Keratinocyte (primary cell): ENCODE data around the gene PARD6G.

Experiments used
- EZH2 ChIP-seq: IDR thresholded peaks from one replicate; pipeline ENCODE4 v1.6.1; 2012; ENCODE audit warnings: inconsistent platforms, mild to moderate bottlenecking, low read length, moderate library complexity
- TF ChIP-seq, protein P1 (sequence below), 3 experiments: IDR thresholded peaks in 1 of 3; conservative IDR thresholded peaks in 1 of 3; optimal IDR thresholded peaks in 1 of 3; 2 replicates in 2 of 3; 3 replicates in 1 of 3; pipeline versions ENCODE3 to v1.5.1; 2011; ENCODE audit warnings: low read length in 3 of 3, mild to moderate bottlenecking in 3 of 3, moderate library complexity in 2 of 3, control low read depth in 1 of 3, inconsistent platforms in 1 of 3; ENCODE audit not compliant: insufficient read depth in 2 of 3; ENCODE audit errors: extremely low read depth in 1 of 3

DNA sequence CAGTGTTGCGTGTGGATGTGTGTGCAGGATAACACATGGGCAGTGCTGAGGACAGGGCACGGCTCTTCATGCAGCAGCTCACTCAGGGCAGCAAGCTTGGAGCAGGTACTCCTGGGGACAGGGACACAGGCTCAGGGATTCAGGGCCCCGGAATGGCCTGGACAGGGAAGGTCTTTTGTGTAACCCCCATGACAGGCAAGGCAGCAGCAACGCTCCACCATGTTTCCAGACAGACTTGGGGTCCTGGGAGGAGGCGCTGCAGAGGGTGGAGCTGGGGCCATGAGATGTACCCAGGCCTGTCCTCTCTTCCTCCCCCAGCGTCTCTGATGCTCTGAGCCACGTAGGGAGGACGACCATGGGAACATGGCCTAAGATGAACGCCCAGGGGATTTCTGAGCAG lies 80.0 kb downstream of the PARD6G start:
- TF ChIP-seq EZH2, result no peak
- TF ChIP-seq, protein P1, sequence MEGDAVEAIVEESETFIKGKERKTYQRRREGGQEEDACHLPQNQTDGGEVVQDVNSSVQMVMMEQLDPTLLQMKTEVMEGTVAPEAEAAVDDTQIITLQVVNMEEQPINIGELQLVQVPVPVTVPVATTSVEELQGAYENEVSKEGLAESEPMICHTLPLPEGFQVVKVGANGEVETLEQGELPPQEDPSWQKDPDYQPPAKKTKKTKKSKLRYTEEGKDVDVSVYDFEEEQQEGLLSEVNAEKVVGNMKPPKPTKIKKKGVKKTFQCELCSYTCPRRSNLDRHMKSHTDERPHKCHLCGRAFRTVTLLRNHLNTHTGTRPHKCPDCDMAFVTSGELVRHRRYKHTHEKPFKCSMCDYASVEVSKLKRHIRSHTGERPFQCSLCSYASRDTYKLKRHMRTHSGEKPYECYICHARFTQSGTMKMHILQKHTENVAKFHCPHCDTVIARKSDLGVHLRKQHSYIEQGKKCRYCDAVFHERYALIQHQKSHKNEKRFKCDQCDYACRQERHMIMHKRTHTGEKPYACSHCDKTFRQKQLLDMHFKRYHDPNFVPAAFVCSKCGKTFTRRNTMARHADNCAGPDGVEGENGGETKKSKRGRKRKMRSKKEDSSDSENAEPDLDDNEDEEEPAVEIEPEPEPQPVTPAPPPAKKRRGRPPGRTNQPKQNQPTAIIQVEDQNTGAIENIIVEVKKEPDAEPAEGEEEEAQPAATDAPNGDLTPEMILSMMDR (optimal IDR thresholded peaks at IDR 0.05 in 1 of 3, IDR thresholded peaks at IDR 0.05 in 1 of 3, conservative IDR thresholded peaks at IDR 0.05 in 1 of 3; ENCODE audit: extremely low read depth in 1 of 3, insufficient read depth in 2 of 3, low read length in 3 of 3), result no peak
